Right lobe of liver (tissue), 6 donors: ENCODE results near the gene HOATZ. TPM values are rescaled to one million over a fixed set of nuclear protein-coding genes. Genes with fewer than 3 reads are reported as not detected.

Source experiments
- ATAC-seq, 4 donors: fragments of 200-7000 bp; cut with Tn5 transposase; one replicate each; pipeline ENCODE4 v1.9.1; 2020; ENCODE audit warnings: mild to moderate bottlenecking in 4 of 4, moderate library complexity in 4 of 4
- DNase-seq, 3 donors: peaks; one replicate each; pipeline ENCODE4 v3.0.0-alpha.2; 2020
- H3K27ac ChIP-seq, 3 donors: fragments of 200-600 bp; one replicate each; pipeline ENCODE4 v1.8.0; 2022
- H3K27me3 ChIP-seq, 2 donors: fragments of 200-600 bp; one replicate each; pipeline ENCODE4 v1.8.0; 2022
- H3K36me3 ChIP-seq, 4 donors: fragments of 200-600 bp; sonication (generic) in 1 of 4; one replicate each; pipeline versions ENCODE4 v1.5.1 to v1.8.0; 2017 to 2022; ENCODE audit warnings: control low read depth in 1 of 4
- H3K4me1 ChIP-seq, 4 donors: fragments of 200-600 bp; sonication (generic) in 1 of 4; one replicate each; pipeline versions ENCODE4 v1.5.1 to v1.8.0; 2017 to 2022; ENCODE audit warnings: control low read depth in 1 of 4
- H3K4me3 ChIP-seq, 3 donors: fragments of 200-600 bp; one replicate each; pipeline ENCODE4 v1.8.0; 2022
- H3K9me3 ChIP-seq, 4 donors: fragments of 200-600 bp; sonication (generic) in 1 of 4; one replicate each; pipeline versions ENCODE4 v1.5.1 to v1.8.0; 2017 to 2022; ENCODE audit warnings: control low read depth in 1 of 4
- POLR2A ChIP-seq: fragments of 450-650 bp; IDR thresholded peaks from one replicate; pipeline ENCODE4 v1.6.1; 2017; ENCODE audit warnings: antibody characterized with exemption, mild to moderate bottlenecking
- WGBS: methylation state at CpG from one replicate; pipeline ENCODE4 v1.1.6; 2018; ENCODE audit warnings: low coverage, low lambda C conversion rate; ENCODE audit not compliant: insufficient coverage; ENCODE audit errors: missing lambda C conversion rate; 5-methylcytosine and 5-hydroxymethylcytosine counted together
- intact Hi-C, 2 donors: fragments of 100-400 bp; cut with DNase I; formaldehyde crosslinking; loops; one replicate each; pipeline versions ENCODE4 v1.11.2 to v1.14.1; 2022
- total RNA-seq, 6 experiments: library from RNA; depleted of rRNA in 2 of 6; stranded (reverse); fragments of >200 nt in 2 of 6; fragmentation: NEBNext Ultra II Directional in 3 of 6; extraction: Animal tissue kit (Norgen Biotek cat#: 25700) in 3 of 6; gene quantifications; one replicate each; pipeline versions ENCODE4 v1.1.0 to v1.2.4, GENCODE V29; 2016 to 2023
- TF ChIP-seq, protein P1 (sequence below), 4 donors: fragments of 200-600 bp in 3 of 4; fragments of 450-650 bp in 1 of 4; IDR thresholded peaks; one replicate each; pipeline versions ENCODE4 v1.5.1 to v1.8.0; 2016 to 2022; ENCODE audit warnings: antibody characterized with exemption in 4 of 4, mild to moderate bottlenecking in 2 of 4
- donor health status: DM: no; HTN: yes; CAD: no.
- donor health status: DM: no; HTN: no; CAD: no.
- donor health status: DM: no; HTN: no; CAD: no.
- donor health status: DM: no; HTN: yes; CAD: no.
- donor health status: DM: no; HTN: yes; CAD: no.

HOATZ gene
- total RNA-seq, 6 experiments from 2014 or later: not detected

DNA sequence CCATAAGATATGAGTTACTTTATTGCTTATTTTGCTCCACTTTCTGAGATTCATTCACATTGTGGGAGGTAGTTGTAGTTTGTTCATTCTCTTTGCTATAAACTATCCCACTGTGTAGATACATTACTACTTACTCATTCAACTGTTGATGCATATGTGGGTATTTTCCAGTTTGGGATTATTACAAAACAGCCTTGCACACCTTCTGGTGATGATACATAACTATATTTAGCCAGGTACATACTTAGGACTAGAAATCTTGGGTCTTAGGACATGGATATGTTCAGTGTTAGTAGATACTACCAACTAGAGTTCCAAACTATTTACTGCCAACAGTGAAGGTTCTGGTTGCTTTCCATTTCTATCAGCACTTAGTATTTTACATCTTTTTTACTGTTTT is 40.1 kb upstream of the HOATZ start:
- H3K36me3 ChIP-seq: no peaks in the 10 kb centered on the region
- intact Hi-C loops: no loop called here
- DNase-seq (no peak), ATAC-seq (no peak)
- H3K27ac ChIP-seq: no peak overlapping the region
- H3K4me1 ChIP-seq: no peaks in the 10 kb centered on the region
- peaks cover 0 to 2% of the 10 kb centered on the region in 2 donors for H3K27me3 ChIP-seq
- peaks cover 0 to 7% (median 0%) of the 10 kb centered on the region in 4 donors for H3K9me3 ChIP-seq
- no peak overlapping the region for H3K4me3 ChIP-seq
- TF ChIP-seq, protein P1, sequence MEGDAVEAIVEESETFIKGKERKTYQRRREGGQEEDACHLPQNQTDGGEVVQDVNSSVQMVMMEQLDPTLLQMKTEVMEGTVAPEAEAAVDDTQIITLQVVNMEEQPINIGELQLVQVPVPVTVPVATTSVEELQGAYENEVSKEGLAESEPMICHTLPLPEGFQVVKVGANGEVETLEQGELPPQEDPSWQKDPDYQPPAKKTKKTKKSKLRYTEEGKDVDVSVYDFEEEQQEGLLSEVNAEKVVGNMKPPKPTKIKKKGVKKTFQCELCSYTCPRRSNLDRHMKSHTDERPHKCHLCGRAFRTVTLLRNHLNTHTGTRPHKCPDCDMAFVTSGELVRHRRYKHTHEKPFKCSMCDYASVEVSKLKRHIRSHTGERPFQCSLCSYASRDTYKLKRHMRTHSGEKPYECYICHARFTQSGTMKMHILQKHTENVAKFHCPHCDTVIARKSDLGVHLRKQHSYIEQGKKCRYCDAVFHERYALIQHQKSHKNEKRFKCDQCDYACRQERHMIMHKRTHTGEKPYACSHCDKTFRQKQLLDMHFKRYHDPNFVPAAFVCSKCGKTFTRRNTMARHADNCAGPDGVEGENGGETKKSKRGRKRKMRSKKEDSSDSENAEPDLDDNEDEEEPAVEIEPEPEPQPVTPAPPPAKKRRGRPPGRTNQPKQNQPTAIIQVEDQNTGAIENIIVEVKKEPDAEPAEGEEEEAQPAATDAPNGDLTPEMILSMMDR (IDR thresholded peaks at IDR 0.05): no peak
- TF ChIP-seq POLR2A: no peak

DNA sequence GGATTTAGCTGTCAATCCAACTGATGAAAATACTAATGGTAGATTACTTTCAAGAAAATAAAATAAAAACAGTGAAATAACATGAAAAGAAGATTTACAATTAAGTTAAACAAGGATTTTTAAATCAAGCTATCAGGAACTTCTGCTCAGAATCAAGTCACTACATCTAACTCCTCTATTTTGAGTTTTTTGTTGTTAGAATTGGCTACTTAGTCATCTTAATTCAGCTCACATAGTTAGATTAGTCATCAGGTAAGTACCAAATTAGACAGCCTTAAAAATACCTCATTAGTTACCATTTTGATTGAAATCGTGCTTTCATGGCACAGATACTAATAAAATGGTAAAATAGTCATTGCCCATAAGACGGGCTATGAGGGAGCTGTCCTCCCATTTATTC is 38.2 kb upstream of the HOATZ start:
- H3K27me3 ChIP-seq: peaks cover 0 to 2% of the 10 kb centered on the region in 2 donors
- WGBS: 24% methylated on average over 2 of the region's 2 CpGs
- ATAC-seq (no peak), DNase-seq (no peak)
- H3K36me3 ChIP-seq: no peaks in the 10 kb centered on the region
- peaks cover 0 to 7% (median 0%) of the 10 kb centered on the region in 4 donors for H3K9me3 ChIP-seq
- TF ChIP-seq, protein P1 (IDR thresholded peaks at IDR 0.05): no peak
- TF ChIP-seq POLR2A: no peak
- no peak overlapping the region for H3K4me3 ChIP-seq
- no peak overlapping the region for H3K27ac ChIP-seq
- no peaks in the 10 kb centered on the region for H3K4me1 ChIP-seq
- intact Hi-C loops: no loop called here

DNA sequence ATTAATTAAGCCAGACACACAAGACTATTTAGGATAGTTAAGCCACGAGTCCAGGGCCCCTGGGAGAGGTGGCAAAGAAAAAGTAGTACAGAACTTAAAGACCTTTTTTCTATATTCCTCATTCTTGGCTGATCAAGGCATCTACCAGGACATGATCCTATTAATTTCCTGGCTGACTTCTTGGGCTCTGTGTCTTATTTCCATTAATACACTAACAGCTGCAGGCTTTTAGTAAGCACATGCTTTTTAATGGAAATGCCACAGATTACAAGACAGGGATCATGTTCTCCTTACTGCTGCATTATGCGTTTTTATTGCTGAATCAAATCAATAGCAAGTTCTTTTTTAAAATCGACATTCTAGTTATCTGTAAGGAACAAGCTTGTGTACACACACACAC is 37.6 kb upstream of the HOATZ start:
- Histone ChIP-seq H3K4me1 (no peaks in the 10 kb centered on the region), H3K36me3 (no peaks in the 10 kb centered on the region), H3K27me3 (peaks cover 0 to 2% of the 10 kb centered on the region in 2 donors), H3K9me3 (peaks cover 0 to 7% (median 0%) of the 10 kb centered on the region in 4 donors), H3K4me3 (no peak overlapping the region), H3K27ac (no peak overlapping the region)
- WGBS: 30% methylated on average over 3 of the region's 3 CpGs
- TF ChIP-seq POLR2A: no peak
- TF ChIP-seq, protein P1 (IDR thresholded peaks at IDR 0.05): no peak
- ATAC-seq: no peak
- DNase-seq: no peak
- intact Hi-C loops: no loop called here

DNA sequence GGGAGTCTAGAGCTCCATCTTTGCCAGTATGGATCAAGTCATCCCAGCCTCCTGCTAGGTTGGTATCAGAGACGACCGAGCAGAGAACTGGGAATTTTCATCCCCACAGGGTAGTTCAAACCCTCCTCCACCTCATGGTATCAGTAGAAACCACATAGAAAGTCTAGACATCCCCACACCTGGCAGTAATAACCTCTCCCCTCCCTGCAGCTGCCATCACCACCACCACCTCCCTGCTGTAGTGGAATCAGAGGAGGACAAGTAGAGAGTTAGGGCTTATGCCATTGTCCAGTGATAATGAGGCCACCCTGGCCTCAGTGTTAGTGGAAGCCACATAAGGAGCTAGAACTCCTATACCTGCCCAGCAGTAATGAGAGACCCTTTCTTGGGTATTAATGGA is 36.7 kb upstream of the HOATZ start:
- peaks cover 0 to 2% of the 10 kb centered on the region in 2 donors for H3K27me3 ChIP-seq
- DNase-seq: no peak
- H3K4me3 ChIP-seq: no peak overlapping the region
- no peaks in the 10 kb centered on the region for H3K36me3 ChIP-seq
- H3K9me3 ChIP-seq: peaks cover 0 to 7% (median 0%) of the 10 kb centered on the region in 4 donors
- intact Hi-C loops: no loop called here
- no peaks in the 10 kb centered on the region for H3K4me1 ChIP-seq
- no peak for TF ChIP-seq POLR2A
- TF ChIP-seq, protein P1 (IDR thresholded peaks at IDR 0.05): no peak
- no peak for ATAC-seq
- no CpG with 5 or more reads among the region's 2 CpGs for WGBS
- H3K27ac ChIP-seq: no peak overlapping the region

DNA sequence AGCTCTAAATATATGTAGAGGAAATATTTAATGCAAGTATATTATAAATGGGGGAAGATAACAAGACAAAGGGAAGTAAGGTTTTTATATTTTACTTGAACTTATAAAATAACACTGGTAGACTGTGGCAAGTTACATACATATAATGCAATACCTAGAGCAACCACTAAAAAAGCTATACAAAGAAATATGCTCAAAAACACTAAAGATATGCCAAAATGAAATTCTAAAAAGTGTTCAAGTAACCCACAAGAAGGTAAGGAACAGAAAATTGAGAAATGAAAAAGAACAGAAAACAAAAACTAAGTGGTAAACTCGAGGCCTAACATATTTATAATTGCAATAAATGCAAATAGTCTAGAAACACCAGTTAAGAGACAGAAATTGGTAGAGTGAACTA is 34.9 kb upstream of the HOATZ start:
- H3K4me3 ChIP-seq: no peak overlapping the region
- TF ChIP-seq, protein P1 (IDR thresholded peaks at IDR 0.05): no peak
- no peak for TF ChIP-seq POLR2A
- H3K27me3 ChIP-seq: peaks cover 0 to 2% of the 10 kb centered on the region in 2 donors
- peaks cover 0 to 3% (median 0%) of the 10 kb centered on the region in 4 donors for H3K9me3 ChIP-seq
- intact Hi-C loops: no loop called here
- H3K27ac ChIP-seq: no peak overlapping the region
- 33% methylated on average over 1 of the region's 1 CpG for WGBS
- no peak for ATAC-seq
- no peaks in the 10 kb centered on the region for H3K36me3 ChIP-seq
- no peak for DNase-seq
- H3K4me1 ChIP-seq: no peaks in the 10 kb centered on the region
